GM19099 (cell line): ENCODE data around the gene MATCAP1.

Experiments
- POLR2A ChIP-seq: IDR thresholded peaks from 3 replicates; pipeline ENCODE4 v1.6.1; 2011; ENCODE audit warnings: low read depth; ENCODE audit not compliant: insufficient read length; ENCODE audit errors: extremely low read depth

The MATCAP1 gene

GRCh38 chr16:67213197-67214019 lies 29.6 kb upstream of the MATCAP1 start:
- no peak for TF ChIP-seq POLR2A

GRCh38 chr16:67212766-67213165 lies 29.0 kb upstream of the MATCAP1 start:
- no peak for TF ChIP-seq POLR2A

GRCh38 chr16:67211674-67212073 lies 27.9 kb upstream of the MATCAP1 start:
- no peak for TF ChIP-seq POLR2A

GRCh38 chr16:67210069-67210937 lies 26.5 kb upstream of the MATCAP1 start:
- TF ChIP-seq POLR2A = no peak

- TF ChIP-seq POLR2A = no peak
These were observed 25.8 kb upstream of the MATCAP1 start for GRCh38 chr16:67209565-67209964.

- TF ChIP-seq POLR2A = no peak
These were observed 24.6 kb upstream of the MATCAP1 start for GRCh38 chr16:67208154-67208896.

- no peak for TF ChIP-seq POLR2A
These were observed 23.7 kb upstream of the MATCAP1 start for GRCh38 chr16:67207249-67208091.

GRCh38 chr16:67206838-67207248 lies 23.1 kb upstream of the MATCAP1 start:
- no peak for TF ChIP-seq POLR2A

- TF ChIP-seq POLR2A = no peak
These were observed 22.5 kb upstream of the MATCAP1 start for GRCh38 chr16:67206129-67206837.

GRCh38 chr16:67204076-67204475 lies 20.3 kb upstream of the MATCAP1 start:
- no peak for TF ChIP-seq POLR2A

- TF ChIP-seq POLR2A = no peak
These were observed 19.3 kb upstream of the MATCAP1 start for GRCh38 chr16:67202956-67203493.

GRCh38 chr16:67202426-67202825 lies 18.7 kb upstream of the MATCAP1 start:
- TF ChIP-seq POLR2A = no peak

- TF ChIP-seq POLR2A = no peak
These were observed 17.9 kb upstream of the MATCAP1 start for GRCh38 chr16:67201411-67202345.

- TF ChIP-seq POLR2A = no peak
These were observed 16.7 kb upstream of the MATCAP1 start for GRCh38 chr16:67200491-67200890.
